Measurements from ENCODE around the gene SLC22A1.

Gene SLC22A1

DNA sequence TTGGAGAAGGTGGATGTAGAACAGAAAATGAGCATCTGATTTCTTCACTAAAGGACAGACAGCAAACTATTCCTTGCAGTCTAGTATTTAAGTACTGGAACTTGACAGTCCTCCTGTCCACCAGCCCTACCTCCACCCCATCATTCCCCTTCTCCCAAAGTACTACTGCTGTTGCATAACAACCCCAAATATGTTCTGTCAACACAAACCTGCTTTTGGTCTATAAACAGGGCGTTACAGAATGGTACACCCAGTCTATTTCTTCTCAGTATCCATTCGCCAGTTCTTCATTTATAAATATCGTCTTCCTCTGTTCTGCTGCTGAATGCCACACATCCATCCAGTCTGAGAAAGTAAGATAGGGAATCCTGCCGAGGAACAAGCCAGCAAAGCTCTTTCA lies 27.7 kb upstream of the SLC22A1 start:
- Histone ChIP-seq H4K20me1 (ENCODE audit: insufficient read depth, low read length) (no peaks in the 10 kb centered on the region), H3K27ac (ENCODE audit: low read length) (no peak overlapping the region)

GRCh38 chr6:160095146-160095845 lies 26.3 kb upstream of the SLC22A1 start:
- no peaks in the 10 kb centered on the region for H4K20me1 ChIP-seq (ENCODE audit: insufficient read depth, low read length)
- no peaks in the 10 kb centered on the region for H3K36me3 ChIP-seq (replicated peaks; ENCODE audit: low read depth, low read length)
- H2AFZ ChIP-seq (ENCODE audit: low read depth, low read length) = no peak overlapping the region
- H3K9ac ChIP-seq (ENCODE audit: low read length) = no peak overlapping the region
- no peak overlapping the region for H3K4me2 ChIP-seq (ENCODE audit: low read length)
- TF ChIP-seq, protein P1, sequence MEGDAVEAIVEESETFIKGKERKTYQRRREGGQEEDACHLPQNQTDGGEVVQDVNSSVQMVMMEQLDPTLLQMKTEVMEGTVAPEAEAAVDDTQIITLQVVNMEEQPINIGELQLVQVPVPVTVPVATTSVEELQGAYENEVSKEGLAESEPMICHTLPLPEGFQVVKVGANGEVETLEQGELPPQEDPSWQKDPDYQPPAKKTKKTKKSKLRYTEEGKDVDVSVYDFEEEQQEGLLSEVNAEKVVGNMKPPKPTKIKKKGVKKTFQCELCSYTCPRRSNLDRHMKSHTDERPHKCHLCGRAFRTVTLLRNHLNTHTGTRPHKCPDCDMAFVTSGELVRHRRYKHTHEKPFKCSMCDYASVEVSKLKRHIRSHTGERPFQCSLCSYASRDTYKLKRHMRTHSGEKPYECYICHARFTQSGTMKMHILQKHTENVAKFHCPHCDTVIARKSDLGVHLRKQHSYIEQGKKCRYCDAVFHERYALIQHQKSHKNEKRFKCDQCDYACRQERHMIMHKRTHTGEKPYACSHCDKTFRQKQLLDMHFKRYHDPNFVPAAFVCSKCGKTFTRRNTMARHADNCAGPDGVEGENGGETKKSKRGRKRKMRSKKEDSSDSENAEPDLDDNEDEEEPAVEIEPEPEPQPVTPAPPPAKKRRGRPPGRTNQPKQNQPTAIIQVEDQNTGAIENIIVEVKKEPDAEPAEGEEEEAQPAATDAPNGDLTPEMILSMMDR (IDR thresholded peaks at IDR 0.05; ENCODE audit: low read depth, low read length) = no peak
- no peak for TF ChIP-seq EZH2phosphoT487 (IDR thresholded peaks at IDR 0.05; ENCODE audit: low read depth)
- no peaks in the 10 kb centered on the region for H3K79me2 ChIP-seq (ENCODE audit: low read length)
- H3K9me3 ChIP-seq (ENCODE audit: insufficient read depth, low read length) = no peaks in the 10 kb centered on the region
- no peak overlapping the region for H3K4me3 ChIP-seq (ENCODE audit: low read length)
- no peaks in the 10 kb centered on the region for H3K27me3 ChIP-seq (ENCODE audit: low read depth, low read length)
- H3K4me1 ChIP-seq (ENCODE audit: low read length) = no peaks in the 10 kb centered on the region
- H3K27ac ChIP-seq (ENCODE audit: low read length) = no peak overlapping the region

More for the DNA sequence above, 27.7 kb upstream of the SLC22A1 start:
- TF ChIP-seq EZH2phosphoT487 (IDR thresholded peaks at IDR 0.05; ENCODE audit: low read depth) = no peak
- TF ChIP-seq, protein P1 (IDR thresholded peaks at IDR 0.05; ENCODE audit: low read depth, low read length) = no peak
- peaks cover under 1% of the 10 kb centered on the region for H3K36me3 ChIP-seq (replicated peaks; ENCODE audit: low read depth, low read length)
- no peak overlapping the region for H3K4me2 ChIP-seq (ENCODE audit: low read length)
- H3K9me3 ChIP-seq (ENCODE audit: insufficient read depth, low read length) = no peaks in the 10 kb centered on the region
- no peak overlapping the region for H3K4me3 ChIP-seq (ENCODE audit: low read length)
- no peak overlapping the region for H3K9ac ChIP-seq (ENCODE audit: low read length)
- no peaks in the 10 kb centered on the region for H3K27me3 ChIP-seq (ENCODE audit: low read depth, low read length)
- no peak overlapping the region for H2AFZ ChIP-seq (ENCODE audit: low read depth, low read length)
- H3K79me2 ChIP-seq (ENCODE audit: low read length) = no peaks in the 10 kb centered on the region
- no peaks in the 10 kb centered on the region for H3K4me1 ChIP-seq (ENCODE audit: low read length)

- Histone ChIP-seq H2AFZ (ENCODE audit: low read depth, low read length) (no peak overlapping the region), H3K36me3 (replicated peaks; ENCODE audit: low read depth, low read length) (no peaks in the 10 kb centered on the region)
Measured at GRCh38 chr6:160101277-160102205, 20.1 kb upstream of the SLC22A1 start.

More at GRCh38 chr6:160101277-160102205, 20.1 kb upstream of the SLC22A1 start:
- H3K79me2 ChIP-seq (ENCODE audit: low read length) = no peaks in the 10 kb centered on the region
- no peaks in the 10 kb centered on the region for H3K4me1 ChIP-seq (ENCODE audit: low read length)
- no peak overlapping the region for H3K27ac ChIP-seq (ENCODE audit: low read length)
- no peak overlapping the region for H3K4me2 ChIP-seq (ENCODE audit: low read length)
- H4K20me1 ChIP-seq (ENCODE audit: insufficient read depth, low read length) = no peaks in the 10 kb centered on the region
- H3K4me3 ChIP-seq (ENCODE audit: low read length) = no peak overlapping the region
- TF ChIP-seq, protein P1 (IDR thresholded peaks at IDR 0.05; ENCODE audit: low read depth, low read length) = no peak
- TF ChIP-seq EZH2phosphoT487 (IDR thresholded peaks at IDR 0.05; ENCODE audit: low read depth) = no peak
- H3K27me3 ChIP-seq (ENCODE audit: low read depth, low read length) = no peaks in the 10 kb centered on the region
- no peak overlapping the region for H3K9ac ChIP-seq (ENCODE audit: low read length)
- H3K9me3 ChIP-seq (ENCODE audit: insufficient read depth, low read length) = no peaks in the 10 kb centered on the region
